ENCODE results near the gene TMEM273. TPM values are rescaled to one million over a fixed set of nuclear protein-coding genes. Genes with fewer than 3 reads are reported as not detected.
A peak's percentile ranks its signal among the peaks of the same experiment; 100 is the strongest.

The TMEM273 gene
- total RNA-seq, 1 donor from 2014 or later: not detected

DNA sequence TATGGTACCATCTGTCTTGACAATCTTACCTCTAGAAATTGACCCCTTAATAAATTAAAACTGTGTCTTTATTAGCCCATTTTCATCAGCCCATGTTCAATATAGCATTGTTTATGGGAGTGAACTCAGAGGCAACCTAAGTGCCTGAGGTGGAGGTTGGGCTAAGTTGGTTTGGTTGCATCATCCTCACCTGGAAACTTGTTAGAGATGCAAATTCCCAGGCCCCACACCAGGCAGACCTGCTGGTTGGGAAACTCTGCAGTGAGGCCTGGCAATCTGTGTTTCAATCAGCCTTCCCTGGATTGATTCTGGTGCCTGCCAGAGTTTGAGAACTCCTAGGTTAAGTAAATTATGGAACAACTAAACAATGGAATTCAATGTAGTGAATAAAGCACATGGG lies 44.9 kb downstream of the TMEM273 start:
- no peak for FAIRE-seq
- TF ChIP-seq, protein P1, sequence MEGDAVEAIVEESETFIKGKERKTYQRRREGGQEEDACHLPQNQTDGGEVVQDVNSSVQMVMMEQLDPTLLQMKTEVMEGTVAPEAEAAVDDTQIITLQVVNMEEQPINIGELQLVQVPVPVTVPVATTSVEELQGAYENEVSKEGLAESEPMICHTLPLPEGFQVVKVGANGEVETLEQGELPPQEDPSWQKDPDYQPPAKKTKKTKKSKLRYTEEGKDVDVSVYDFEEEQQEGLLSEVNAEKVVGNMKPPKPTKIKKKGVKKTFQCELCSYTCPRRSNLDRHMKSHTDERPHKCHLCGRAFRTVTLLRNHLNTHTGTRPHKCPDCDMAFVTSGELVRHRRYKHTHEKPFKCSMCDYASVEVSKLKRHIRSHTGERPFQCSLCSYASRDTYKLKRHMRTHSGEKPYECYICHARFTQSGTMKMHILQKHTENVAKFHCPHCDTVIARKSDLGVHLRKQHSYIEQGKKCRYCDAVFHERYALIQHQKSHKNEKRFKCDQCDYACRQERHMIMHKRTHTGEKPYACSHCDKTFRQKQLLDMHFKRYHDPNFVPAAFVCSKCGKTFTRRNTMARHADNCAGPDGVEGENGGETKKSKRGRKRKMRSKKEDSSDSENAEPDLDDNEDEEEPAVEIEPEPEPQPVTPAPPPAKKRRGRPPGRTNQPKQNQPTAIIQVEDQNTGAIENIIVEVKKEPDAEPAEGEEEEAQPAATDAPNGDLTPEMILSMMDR (IDR thresholded peaks at IDR 0.05; ENCODE audit: insufficient read depth, low read length, severe bottlenecking): no peak
- no peaks in the 10 kb centered on the region for H3K27me3 ChIP-seq (ENCODE audit: control insufficient read depth, insufficient read depth, low read length)
- H3K36me3 ChIP-seq (ENCODE audit: control insufficient read depth, insufficient read depth, low read length): no peaks in the 10 kb centered on the region
- DNase-seq (ENCODE audit: low read depth): no peak
- no peak overlapping the region for H3K4me3 ChIP-seq (ENCODE audit: low read depth, low read length)

DNA sequence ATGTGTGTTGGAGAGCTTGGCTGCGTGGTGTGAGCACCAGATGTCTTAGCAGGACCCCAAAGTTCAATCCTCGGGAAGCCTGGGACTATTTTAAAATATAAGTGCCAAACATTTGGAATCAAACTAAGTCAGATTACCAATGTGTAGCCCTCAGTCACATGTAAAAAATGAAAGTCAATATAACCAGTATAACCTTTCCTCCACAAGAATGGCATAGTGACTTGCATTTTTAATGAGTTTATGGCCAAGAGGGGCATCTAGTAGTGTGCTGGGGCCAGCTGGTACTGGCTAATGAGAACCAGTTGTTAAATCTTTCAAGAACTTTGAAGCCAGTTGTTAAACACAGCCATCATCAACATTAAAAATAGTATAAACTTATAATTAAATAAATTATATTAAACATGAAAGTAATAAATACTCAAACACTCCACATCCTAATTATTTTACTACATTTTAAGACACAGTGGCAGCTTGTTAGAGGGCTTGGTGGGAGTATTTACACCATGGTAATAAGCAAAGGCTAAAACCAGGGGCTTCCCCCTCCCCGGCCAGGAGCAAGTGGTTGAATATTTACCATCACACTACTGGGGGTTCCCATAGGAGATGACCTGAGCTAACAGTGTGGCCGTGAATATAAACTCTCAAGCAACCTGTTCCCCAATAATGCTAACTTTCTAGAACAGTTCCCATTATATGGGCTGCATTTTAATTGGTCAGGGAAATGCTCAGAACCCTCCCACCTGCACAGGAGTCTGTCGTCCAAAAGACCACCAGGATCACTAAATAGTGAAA lies 46.5 kb downstream of the TMEM273 start:
- no peak overlapping the region for H3K4me3 ChIP-seq (ENCODE audit: low read depth, low read length)
- TF ChIP-seq, protein P1 (IDR thresholded peaks at IDR 0.05; ENCODE audit: insufficient read depth, low read length, severe bottlenecking): no peak

DNA sequence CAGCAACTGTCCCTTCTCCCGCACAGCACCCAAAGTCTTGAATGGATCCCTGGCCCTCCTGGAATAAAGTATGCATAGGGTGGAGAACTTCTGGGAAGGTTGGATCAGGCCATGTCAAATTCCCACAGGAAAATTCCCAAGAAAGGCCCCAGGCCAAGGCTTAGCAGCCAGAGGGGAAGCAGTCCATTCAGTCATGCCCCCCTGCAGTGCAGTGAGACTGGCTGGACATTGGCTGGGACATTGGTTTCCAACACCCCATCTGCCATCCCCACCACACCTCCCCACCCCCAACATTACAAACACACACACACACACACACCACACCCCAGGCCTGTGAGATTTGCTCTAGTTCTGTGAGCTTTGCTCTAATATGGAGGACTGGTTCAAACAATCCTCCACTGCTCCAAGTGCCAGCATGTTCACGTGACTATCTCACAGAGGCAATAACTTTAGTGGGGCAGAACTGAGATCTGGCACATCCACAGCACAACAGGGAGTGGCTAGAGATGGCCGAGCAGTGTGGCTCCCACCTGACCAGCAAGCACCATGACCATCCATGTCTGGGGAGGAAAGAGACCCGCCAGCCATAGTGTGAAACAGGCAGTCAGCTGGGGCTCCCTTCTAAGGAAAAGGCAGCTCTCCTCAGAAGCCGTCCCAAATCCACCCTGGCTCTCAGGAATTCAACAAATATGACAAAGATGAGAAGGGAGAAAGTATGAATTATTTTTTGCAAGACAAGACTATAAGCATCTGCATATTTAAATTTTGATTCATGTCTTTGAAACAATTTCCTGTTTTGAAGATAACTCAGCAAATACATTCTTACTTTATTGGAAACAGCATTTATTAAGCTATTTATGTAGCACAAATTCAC lies 47.6 kb downstream of the TMEM273 start:
- FAIRE-seq (no peak), DNase-seq (ENCODE audit: low read depth) (no peak)
- Histone ChIP-seq H3K36me3 (ENCODE audit: control insufficient read depth, insufficient read depth, low read length) (no peaks in the 10 kb centered on the region), H3K27me3 (ENCODE audit: control insufficient read depth, insufficient read depth, low read length) (no peaks in the 10 kb centered on the region), H3K4me3 (ENCODE audit: low read depth, low read length) (no peak overlapping the region)
- TF ChIP-seq, protein P1 (IDR thresholded peaks at IDR 0.05; ENCODE audit: insufficient read depth, low read length, severe bottlenecking): no peak

More for the DNA sequence above, 46.5 kb downstream of the TMEM273 start:
- no peak for DNase-seq (ENCODE audit: low read depth)
- FAIRE-seq: no peak
- Histone ChIP-seq H3K36me3 (ENCODE audit: control insufficient read depth, insufficient read depth, low read length) (no peaks in the 10 kb centered on the region), H3K27me3 (ENCODE audit: control insufficient read depth, insufficient read depth, low read length) (no peaks in the 10 kb centered on the region)

DNA sequence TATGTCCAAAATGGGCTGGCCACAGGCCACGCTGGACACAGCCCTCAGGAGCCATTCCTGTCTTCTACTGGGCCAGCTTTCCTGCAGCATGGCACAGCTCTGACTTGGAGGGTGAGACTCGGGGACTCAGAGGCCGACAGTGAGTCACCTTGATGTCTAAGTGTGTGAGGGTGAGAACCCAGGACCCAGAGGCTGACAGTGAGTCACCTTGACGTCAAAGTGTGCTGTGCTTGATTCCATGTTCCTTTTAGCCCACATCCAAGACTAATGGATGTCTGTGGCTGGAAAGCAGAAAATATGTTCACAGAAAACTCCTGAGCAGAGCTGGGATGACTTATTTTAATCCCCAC lies 48.4 kb downstream of the TMEM273 start:
- H3K36me3 ChIP-seq (ENCODE audit: control insufficient read depth, insufficient read depth, low read length): no peaks in the 10 kb centered on the region
- FAIRE-seq (no peak), DNase-seq (ENCODE audit: low read depth) (peak; percentile 72)
- TF ChIP-seq, protein P1 (IDR thresholded peaks at IDR 0.05; ENCODE audit: insufficient read depth, low read length, severe bottlenecking): no peak
- H3K4me3 ChIP-seq (ENCODE audit: low read depth, low read length): no peak overlapping the region
- no peaks in the 10 kb centered on the region for H3K27me3 ChIP-seq (ENCODE audit: control insufficient read depth, insufficient read depth, low read length)

DNA sequence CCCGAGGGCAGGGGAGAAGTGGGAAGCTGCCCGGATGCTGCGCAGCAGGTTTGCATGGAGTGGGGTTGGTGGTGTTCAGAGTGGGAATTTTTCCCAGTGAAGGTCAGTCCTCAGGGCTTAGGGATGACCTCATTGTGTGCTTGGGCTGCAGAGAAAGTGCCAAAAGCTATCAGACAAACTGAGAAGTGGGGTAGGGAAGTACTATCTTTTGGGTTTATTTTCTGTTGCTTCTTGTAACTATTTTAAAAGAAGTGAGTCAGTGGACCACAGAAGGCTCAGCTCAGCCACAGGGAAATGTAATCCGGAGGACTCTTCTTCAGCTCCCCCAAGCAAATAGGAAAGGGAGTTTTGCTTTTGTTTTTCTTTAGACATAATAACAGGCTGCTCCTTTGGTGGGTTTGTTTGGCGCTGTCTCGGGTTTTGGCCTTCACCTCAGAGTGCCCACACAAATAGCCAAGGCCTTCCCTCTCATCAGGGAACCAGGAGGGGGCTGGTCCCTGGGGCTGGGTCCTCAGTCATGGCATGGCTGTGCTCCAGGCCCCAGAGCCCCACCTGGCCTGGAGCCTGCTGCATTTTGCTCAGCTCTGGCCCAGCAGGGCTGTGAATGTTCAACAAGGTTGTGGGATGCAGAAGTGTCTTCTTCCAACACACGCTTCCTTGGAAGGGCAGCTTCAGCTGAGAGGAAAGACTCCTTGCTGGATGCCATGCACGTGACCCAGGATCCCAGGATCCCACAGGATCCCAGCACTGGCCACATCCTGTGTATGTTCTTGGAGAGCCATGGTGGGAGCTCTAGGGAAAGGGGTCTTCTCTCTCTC lies 49.0 kb downstream of the TMEM273 start:
- TF ChIP-seq, protein P1 (IDR thresholded peaks at IDR 0.05; ENCODE audit: insufficient read depth, low read length, severe bottlenecking): no peak
- no peak overlapping the region for H3K4me3 ChIP-seq (ENCODE audit: low read depth, low read length)
- no peak for DNase-seq (ENCODE audit: low read depth)
- no peaks in the 10 kb centered on the region for H3K27me3 ChIP-seq (ENCODE audit: control insufficient read depth, insufficient read depth, low read length)
- H3K36me3 ChIP-seq (ENCODE audit: control insufficient read depth, insufficient read depth, low read length): no peaks in the 10 kb centered on the region
- no peak for FAIRE-seq

Measured in bronchial epithelial cell (primary cell).